GM19239 (cell line): ENCODE results near the gene PPP1R1B.

Source experiments
- DNase-seq: peaks from one replicate; pipeline ENCODE4 v3.0.0; 2011; ENCODE audit warnings: low spot score; ENCODE audit not compliant: insufficient read length
- FAIRE-seq: peaks from 2 replicates; lab custom pipeline; 2011; peaks lifted over from hg19 to GRCh38; lab: Jason Lieb, UNC

Gene PPP1R1B

GRCh38 chr17:39599665-39600231 is 27.0 kb upstream of the PPP1R1B start:
- FAIRE-seq (no peak), DNase-seq (no peak)

DNA sequence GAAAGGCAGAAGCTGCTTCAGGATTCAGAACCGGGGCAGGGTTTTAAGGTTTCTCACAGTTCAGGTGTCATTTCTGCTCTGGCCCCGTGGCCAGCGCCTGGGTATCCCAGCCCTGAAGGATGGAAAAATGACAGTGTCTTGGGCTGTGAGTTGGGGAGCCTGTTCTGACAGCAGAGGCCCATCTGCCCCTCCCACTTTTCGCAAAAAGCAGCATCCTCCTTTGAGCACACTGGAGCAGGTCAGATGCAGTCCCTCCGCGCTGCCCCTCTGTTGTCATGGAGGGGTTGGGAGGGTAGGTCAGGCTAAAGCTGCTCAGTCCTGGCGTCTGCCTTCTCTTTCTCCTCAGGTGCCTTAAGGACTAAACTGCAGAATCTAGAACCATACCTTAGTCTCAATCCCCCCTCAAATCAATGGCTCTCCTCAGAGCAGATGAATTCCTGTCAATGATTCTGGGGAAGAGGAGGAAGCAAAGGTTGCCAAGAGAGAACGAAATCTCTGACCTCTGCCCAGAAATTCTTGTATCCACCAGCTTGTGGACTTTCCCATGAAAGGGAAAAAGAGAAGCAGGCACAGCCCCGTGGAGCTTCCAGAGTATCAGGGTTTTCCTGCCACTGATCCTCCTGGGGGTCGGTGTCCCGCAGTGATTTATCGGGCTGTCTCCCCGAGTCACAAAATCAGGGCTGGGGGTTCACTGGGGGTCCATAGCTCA is 26.3 kb upstream of the PPP1R1B start:
- FAIRE-seq: no peak

DNA sequence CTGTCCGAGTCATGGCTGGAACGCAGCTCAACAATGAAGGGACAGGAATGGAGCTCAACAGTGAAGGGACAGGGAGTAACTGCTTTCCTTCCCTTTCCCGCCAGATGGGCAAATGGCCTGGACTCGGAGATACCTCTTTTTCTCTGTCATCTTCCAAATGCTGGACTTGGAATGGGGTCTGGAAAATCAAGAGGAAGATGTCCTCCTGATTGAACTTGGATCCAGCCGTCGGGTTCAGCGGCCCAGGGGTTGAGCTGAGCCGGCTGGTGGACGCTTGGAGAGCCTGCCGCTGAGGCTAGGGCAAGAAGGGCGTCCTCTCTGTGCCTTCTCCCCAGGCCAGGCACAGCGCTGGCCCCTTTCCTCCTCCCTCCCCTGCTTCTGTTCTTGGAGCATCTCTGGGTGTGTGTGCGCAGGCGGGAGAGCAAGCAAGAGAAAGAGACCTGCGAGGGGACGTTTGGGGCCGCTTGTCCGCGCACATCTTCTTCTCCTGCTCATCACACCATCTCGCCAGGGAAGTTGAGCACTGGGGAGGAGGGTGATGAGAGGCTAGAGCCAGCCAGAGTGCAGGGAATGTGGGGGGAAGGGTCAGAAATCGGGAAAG is 25.7 kb upstream of the PPP1R1B start:
- no peak for DNase-seq
- FAIRE-seq: no peak

More for the DNA sequence above, 26.3 kb upstream of the PPP1R1B start:
- DNase-seq: no peak

GRCh38 chr17:39601758-39602532 is 24.8 kb upstream of the PPP1R1B start:
- DNase-seq: no peak
- FAIRE-seq: no peak

DNA sequence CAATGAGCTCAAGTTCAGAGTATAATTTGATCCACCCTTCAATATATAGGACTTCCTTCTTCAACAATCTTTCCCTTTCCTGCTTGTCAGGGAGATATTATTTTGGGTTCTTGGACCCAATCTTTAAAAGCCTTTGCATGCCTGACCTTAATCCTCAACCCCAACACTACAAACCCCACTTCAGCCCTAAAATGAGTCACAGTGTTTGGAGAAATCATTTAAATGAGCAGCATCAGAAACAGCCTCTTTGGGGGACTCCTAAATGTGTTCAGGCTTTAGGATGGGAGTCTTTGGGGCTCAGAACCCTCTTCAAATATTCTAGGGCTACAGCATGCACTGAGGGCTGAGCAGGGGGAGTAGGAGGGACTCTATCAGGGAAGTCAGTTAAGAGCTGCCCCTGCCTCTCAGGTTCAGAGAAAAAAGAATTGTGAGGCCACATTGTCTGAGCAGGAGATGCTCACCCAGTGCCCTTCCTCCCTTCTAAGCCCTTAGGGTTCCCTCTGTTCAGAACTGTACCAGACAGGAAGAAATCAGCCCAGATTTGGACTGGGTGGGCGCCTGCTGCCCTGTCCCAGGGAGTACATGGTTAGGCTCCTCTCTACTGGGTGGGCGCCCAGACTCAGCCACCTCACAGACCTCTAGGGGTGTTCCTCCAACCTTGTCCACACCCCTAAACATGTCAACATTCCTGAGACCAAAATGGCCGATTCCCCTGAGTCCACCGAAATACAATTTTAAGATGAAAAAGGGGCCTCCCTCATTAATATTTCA is 24.0 kb upstream of the PPP1R1B start:
- DNase-seq (no peak), FAIRE-seq (no peak)

DNA sequence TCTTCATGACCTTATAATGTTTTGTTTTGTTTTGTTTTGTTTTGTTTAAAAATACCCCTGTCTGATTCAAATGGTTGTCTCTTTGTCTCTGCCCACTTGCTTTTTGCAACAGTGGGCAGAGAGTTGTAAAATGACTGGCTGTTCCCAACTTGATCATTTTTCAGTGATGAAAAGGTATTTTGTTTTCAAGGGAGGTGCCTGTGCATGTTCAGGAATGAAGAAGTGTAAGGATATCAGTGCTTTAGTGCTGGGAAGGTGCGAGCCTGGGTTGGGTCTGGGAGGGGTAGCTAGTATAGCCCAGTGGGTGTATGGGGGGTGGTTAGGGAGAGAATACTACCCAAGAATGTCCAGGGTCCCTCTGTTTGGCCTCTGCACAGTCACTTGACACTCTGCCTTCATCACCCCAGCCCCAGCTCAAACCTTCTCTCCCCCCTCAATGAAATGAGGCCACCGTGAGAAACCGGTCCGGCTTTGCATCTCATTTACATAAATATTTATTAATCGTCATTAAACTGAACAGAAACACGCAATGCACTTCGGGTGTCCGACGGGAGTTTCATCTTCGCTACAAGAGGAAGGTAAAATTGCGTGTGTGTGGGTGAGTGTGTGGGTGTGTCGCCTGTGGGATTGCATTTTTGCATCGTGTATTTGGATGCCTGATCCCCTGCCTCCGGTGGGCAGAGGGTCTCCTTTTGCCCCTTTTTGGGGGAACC is 23.3 kb upstream of the PPP1R1B start:
- no peak for DNase-seq
- FAIRE-seq: no peak

- DNase-seq (no peak), FAIRE-seq (no peak)
These were observed 21.8 kb upstream of the PPP1R1B start for GRCh38 chr17:39604911-39605491.

GRCh38 chr17:39605492-39606433 is 21.0 kb upstream of the PPP1R1B start:
- no peak for FAIRE-seq

DNA sequence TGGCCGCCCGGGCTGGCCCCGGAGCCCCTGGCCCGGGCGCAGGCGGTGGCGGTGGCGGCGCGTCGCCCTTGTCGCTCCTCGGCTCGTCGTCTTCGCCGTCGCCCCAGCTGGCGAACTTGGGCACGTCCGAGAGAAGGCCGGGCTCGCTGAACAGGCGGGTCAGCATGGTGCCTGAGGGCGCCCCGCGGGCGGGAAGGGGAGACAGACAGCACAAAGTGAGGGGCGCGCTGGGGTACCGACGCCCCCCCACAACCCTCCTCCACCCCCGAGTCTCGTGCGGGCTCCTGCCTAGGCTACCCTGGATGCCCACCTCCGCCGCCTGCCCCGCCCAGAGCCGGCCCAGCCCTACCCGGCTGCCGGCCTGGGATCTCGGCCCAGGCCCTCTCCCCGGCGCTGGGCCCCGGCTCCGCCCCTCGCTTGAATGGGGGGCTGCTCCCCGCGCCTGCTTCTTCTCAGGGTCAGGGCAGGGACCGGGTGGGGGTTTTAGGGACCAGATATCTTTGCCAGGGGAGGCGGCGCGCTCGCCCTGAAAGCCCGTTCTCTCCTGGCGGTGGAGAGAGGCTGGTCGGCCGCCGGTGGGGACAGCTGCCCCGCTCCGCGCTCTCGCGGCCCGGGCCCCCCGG is 20.2 kb upstream of the PPP1R1B start:
- FAIRE-seq: no peak
- DNase-seq: no peak

More at GRCh38 chr17:39605492-39606433, 21.0 kb upstream of the PPP1R1B start:
- DNase-seq: no peak

DNA sequence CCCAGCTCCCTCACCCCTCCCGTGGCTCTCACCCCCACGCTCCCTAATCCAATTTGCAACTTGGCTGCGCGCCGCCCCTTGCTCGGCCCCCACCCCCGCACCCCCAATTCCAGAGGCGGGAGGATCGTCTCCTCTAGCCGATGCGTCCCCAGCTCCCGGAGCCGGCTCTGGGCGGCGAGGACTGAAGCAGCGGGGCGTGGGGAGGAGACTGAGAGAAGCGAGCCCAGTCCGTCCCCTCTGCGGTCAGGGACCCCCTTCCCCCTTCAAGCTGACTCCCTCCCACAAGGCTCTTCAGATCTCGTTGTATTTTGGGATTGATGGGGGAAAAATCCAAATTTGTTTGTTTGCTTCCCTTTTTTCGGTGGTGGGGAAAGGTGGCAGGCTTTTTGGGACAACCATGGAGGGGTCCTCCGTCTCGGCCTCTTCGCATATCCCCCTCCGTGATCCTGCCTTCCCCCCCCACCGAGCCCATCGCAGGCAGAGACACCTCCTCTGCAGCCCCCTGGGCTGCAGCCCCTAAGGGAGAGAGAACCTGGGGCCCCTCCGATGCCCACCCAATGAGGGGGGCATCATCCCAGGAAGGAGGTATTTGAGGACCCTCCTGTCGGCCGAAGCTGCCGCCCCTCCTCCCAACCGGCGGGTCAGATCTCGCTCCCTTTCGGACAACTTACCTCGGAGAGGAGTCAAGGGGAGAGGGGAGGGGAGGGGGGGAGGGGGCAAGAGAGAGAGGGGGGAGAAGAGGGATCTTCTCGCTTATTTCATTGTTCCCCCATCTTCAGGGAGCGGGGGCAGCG is 19.5 kb upstream of the PPP1R1B start:
- FAIRE-seq (no peak), DNase-seq (no peak)

GRCh38 chr17:39607851-39608130 is 19.0 kb upstream of the PPP1R1B start, which contains the start of gene NEUROD2:
Gene NEUROD2, minus strand, starts transcription at chr17:39607920. Its CDS starts 1,321 bp downstream, at chr17:39606599.
- DNase-seq (no peak), FAIRE-seq (no peak)

DNA sequence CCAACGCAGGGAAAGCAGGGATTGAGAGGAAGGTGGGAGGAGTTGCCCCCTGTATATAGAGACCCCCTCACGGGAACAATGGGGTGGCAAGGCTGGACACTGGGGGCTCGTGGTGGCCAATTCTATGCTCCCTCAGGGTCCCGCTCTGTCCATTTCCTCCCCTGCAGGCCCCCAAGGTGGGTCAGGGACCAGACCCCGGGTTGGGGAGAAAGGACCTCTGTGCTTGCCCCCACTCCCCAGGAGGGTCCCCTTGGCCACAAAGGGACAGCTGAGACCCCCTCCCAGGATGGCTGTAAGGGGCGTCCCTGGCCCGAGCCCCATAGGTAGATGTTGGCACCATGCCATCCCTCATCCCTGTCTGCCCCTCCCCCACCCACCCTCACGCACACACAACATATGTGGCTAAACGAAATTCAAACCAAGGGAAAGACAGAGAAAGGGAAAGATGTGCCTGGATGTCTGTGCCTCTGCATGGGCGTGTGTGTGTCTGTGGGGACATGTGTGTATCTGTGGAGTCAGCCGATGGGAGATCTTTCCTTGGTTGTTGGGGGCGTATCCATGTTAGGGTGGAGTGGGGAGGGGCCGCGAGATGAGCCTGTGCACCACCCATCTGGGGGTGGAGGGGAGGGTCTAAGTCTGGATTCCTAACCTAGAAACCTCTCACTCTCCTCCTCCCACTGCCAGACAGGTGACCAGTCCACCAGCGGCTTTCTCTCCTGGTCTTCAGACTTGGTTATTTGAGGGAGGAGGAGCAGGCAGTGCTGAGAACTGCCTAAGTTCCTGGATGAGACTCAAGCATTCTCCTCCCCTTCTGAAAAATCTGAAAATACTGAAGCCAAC is 18.4 kb upstream of the PPP1R1B start:
- DNase-seq (no peak), FAIRE-seq (no peak)

- FAIRE-seq: no peak
These were observed 17.2 kb upstream of the PPP1R1B start for GRCh38 chr17:39609416-39610025.

DNA sequence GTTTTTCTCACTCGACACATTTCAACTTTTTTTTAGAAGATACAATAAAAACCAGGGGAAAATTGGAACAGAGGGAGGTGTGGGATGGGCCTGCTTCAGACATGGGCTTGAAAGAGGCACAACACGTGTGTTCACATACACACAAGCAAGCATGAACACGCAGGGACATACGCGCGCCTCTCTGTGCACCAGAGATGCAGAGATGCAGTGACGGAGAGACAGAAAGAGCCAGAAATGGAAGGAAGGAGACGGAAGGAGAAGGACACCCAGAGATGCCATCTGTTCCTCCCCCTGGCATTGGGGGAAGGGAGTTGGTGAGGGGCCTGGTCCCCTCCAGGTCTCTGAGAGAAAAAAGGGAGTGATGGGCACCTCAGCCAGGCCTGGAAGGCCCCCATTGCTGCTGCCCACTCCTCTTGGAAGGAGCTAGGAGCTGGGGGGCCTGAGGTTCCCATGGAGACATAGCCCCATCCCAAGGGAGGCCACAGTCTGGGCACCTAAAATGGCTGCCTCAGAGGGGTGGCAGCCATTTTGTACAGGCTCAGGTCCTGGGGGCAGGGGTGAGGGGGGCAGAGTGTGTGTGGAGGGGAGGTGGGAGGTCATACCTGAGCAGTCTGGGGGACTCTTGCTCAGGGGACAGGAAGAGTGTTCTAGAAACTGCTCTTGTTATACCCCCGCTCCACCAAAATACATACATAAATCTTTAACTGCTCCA is 15.2 kb upstream of the PPP1R1B start:
- DNase-seq (no peak), FAIRE-seq (no peak)

More at GRCh38 chr17:39609416-39610025, 17.2 kb upstream of the PPP1R1B start:
- no peak for DNase-seq

DNA sequence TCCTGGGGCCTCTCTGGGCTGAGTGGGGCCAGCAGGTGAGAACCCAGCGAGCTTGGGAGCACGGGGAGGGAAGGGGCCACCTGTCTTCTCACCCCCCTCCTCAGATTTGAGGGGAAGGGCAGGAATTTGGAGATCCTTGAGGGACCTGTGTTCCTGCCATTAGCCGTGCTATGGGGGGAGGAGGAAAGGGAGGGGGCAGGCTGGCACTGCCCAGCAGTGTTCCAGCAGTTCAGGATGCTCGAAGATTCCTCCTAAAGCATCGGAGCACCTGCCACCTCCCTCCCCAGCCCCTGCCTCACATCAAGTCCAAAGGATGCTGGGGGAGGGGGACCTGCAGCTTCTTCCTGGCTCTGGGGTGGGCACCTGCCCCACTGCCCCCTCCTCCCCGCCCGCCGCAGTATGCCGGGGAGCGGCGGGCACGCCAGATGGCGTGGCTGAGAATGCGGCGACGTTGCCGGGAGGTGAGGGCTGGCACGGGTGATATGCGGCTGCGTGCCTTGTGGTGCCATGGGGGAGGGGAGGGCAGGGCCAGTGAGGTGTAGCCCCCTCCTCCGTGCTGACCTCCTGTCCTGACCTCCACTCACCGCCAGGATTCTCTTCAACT is 14.4 kb upstream of the PPP1R1B start:
- no peak for FAIRE-seq

More for the DNA sequence above, 14.4 kb upstream of the PPP1R1B start:
- no peak for DNase-seq
